Skin epidermis (tissue), 12 donors: Measurements from ENCODE around the gene LGALS4.

Experiments
- H3K27ac ChIP-seq, 21 experiments: fragments of 200-600 bp; sonication (generic) in 11 of 21; one replicate each; pipeline ENCODE4 v1.5.0; 2020; ENCODE audit warnings: mild to moderate bottlenecking in 3 of 21, inconsistent platforms in 2 of 21, moderate library complexity in 2 of 21
- H3K4me3 ChIP-seq, 7 experiments: fragments of 200-600 bp; sonication (generic) in 2 of 7; one replicate each; pipeline ENCODE4 v1.5.0; 2020; ENCODE audit warnings: inconsistent platforms in 2 of 7, mild to moderate bottlenecking in 2 of 7, moderate library complexity in 1 of 7

Gene LGALS4

GRCh38 chr19:38844093-38844686 is 31.4 kb upstream of the LGALS4 start:
- H3K27ac ChIP-seq = peak overlapping the region in 4 of 21 experiments; percentile 8 to 33 (median 10)

DNA sequence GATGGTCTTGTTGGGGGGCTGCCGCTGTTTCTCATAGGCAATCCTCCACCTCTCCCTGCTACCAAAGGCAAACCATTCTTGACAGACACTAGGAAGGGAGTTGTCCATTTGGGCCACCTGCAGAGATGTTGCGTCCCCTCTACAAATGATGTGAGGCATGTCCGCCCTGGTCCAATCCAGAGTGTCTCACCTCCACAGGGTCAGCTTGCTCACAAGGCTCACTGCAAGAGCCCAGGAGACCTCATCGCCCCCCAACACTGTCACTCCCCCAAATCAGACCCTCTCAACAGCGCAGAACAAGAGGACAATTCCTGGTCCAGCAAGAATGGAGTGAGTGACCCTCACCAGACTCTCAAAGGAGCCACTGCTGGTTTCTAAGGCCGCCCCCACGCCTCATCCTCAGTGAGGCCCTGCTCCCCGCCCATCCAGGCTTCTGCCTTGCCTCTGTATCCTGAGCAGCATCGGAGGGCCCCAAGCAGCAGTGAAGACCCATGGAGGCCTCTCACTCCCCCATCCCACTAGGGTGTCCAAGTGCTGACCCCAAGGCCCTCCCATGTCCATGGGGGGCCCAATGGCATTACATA is 30.5 kb upstream of the LGALS4 start:
- no peak overlapping the region for H3K4me3 ChIP-seq
- peak overlapping the region in 7 of 21 experiments; percentile 8 to 66 (median 53) for H3K27ac ChIP-seq

More at GRCh38 chr19:38844093-38844686, 31.4 kb upstream of the LGALS4 start:
- H3K4me3 ChIP-seq = no peak overlapping the region

DNA sequence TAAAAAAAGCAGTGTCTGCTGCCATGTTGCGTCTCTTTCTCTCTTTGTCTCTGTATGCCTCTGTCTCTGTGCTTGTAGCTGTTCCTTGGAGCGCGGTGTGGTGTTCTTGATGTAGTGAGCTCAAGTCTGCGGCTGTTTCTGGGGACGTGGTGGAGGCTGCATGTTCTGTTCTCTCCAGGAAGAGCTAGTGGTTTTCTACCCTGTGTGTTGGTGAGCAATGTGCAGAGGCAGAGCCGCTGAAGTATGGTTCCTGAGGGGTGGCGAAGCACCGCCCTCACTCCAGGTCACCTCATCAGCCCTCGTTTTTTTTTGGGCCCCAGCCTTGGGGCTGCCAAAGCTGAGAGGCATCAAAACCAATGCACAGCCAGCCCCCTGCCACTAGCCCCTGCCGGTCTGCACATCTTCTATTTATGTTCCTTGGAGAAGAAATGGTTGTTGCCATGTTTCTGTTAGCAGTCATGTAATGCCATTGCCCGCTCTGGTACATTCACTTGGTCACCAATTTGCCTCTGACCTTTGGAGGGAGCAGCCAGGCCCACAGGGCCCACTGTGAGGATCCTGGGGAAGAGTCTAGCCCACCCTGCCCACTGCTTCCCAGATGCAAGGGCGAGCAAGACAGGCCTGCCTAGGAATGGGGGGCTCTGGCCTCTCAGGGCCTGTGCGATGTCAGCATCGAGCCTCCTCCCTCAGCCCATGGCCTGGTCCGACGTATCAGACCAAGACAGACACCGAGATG is 29.9 kb upstream of the LGALS4 start:
- H3K4me3 ChIP-seq = no peak overlapping the region
- H3K27ac ChIP-seq = peak overlapping the region in 8 of 21 experiments; percentile 6 to 66 (median 56)

GRCh38 chr19:38841787-38842438 is 29.2 kb upstream of the LGALS4 start:
- peak overlapping the region in 9 of 21 experiments; percentile 8 to 64 (median 24) for H3K27ac ChIP-seq
- H3K4me3 ChIP-seq = no peak overlapping the region

- Histone ChIP-seq H3K4me3 (no peak overlapping the region), H3K27ac (peak overlapping the region in 9 of 21 experiments; percentile 8 to 73 (median 52))
Observed at GRCh38 chr19:38841180-38841766, 28.5 kb upstream of the LGALS4 start.

DNA sequence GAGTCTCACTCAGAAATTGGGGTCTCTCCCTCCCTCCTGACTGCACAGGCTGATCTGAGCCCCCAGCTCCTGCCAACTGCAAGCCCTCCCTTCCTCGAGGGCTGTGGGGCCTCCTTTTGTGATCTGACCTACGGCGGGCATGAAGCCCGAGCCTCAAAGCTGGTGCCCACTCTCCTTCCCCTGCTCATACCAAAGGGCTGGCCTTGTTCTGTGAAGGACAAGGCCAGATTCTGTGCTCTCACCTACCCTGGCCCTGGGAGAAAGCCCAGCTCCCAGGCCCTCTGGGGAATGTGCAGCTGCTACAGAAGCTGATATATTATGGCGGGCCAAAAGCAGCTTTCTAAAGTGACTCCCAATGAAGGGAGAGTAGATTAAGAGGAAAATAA is 27.8 kb upstream of the LGALS4 start:
- no peak overlapping the region for H3K4me3 ChIP-seq
- H3K27ac ChIP-seq = peak overlapping the region in 10 of 21 experiments; percentile 8 to 85 (median 62)

- Histone ChIP-seq H3K27ac (peak overlapping the region in 17 of 21 experiments; percentile 15 to 86 (median 68)), H3K4me3 (no peak overlapping the region)
Observed at GRCh38 chr19:38839816-38840582, 27.3 kb upstream of the LGALS4 start.

- no peak overlapping the region for H3K4me3 ChIP-seq
- peak overlapping the region in 19 of 21 experiments; percentile 6 to 86 (median 68) for H3K27ac ChIP-seq
Observed at GRCh38 chr19:38838986-38839761, 26.4 kb upstream of the LGALS4 start.

DNA sequence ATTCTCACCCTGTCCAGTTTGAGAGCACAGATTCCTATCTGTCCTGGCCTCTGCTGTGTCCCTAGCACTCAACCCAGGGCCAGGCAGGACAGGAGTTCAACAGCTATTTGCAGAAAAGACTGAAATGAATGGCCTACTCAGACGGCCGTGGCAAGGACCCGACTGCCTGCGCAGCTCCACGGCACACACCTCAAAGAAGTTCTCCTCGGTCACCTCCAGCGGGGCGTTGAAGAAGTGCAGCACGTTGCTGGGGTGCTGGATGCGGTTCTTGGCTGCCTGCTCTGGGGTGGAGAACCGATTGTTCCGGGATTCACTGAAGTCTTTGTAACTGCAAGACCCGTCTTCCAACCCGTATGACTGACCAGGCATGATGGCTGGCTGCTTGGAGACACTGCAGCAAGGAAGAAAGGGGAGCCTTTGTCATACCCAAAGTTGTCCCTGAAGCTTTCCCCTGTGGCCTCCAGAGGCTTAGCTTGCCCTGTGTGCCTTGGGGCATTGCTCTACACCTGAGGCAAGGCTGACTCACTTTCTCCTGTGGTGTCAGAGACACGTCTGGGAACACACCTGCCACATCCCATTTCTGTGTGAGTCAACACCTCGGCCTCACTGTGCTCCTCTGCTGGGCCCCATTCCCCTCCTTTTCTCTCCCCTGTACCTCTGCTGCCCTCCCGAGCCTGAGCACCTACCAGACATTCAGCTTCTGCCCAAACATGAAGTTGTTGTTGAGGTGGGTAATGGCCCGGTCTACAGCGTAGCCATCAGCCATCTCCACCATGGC is 25.7 kb upstream of the LGALS4 start:
- peak overlapping the region in 20 of 21 experiments; percentile 6 to 86 (median 70) for H3K27ac ChIP-seq

GRCh38 chr19:38837656-38838121 is 24.9 kb upstream of the LGALS4 start:
- Histone ChIP-seq H3K27ac (peak overlapping the region in 20 of 21 experiments; percentile 6 to 86 (median 70)), H3K4me3 (peak overlapping the region in 1 of 7 experiments; percentile 7)

More for the DNA sequence above, 25.7 kb upstream of the LGALS4 start:
- peak overlapping the region in 1 of 7 experiments; percentile 7 for H3K4me3 ChIP-seq

DNA sequence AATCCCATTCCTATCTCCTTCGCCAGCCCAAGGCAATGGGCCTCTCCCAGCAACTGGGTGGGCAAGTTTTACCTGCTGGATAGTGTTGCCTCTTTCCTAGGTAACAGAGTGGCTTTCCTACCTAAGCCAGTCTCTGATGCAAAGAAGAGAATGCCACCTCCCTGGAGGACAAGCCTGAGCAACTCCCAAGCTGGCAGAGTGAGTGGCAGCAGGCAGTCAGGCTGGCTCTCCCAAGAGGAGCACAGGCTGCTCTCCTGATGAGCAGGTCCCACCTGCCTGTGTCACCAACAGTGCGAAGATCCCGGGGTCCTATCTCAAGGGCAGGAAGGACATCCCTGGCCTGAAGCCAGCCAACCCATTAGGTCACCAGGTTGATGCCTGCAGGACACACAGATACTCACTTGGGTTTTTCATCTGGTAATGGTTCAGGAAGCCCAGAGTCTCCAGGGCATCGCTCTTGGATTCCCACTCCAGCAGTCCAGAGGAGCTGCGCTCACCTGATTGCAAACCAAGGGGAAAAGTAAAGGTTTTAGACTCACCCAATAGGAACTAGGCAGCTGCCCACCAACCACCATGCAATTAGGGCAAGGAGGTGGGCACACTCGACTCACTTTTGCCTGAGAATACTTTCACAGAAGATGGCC is 24.4 kb upstream of the LGALS4 start:
- no peak overlapping the region for H3K4me3 ChIP-seq
- H3K27ac ChIP-seq = peak overlapping the region in 19 of 21 experiments; percentile 6 to 86 (median 70)

- peak overlapping the region in 15 of 21 experiments; percentile 24 to 86 (median 70) for H3K27ac ChIP-seq
Observed at GRCh38 chr19:38836159-38836982, 23.6 kb upstream of the LGALS4 start.

GRCh38 chr19:38834590-38834989 is 21.8 kb upstream of the LGALS4 start:
- peak overlapping the region in 2 of 21 experiments; percentile 16 to 31 for H3K27ac ChIP-seq

More at GRCh38 chr19:38836159-38836982, 23.6 kb upstream of the LGALS4 start:
- H3K4me3 ChIP-seq = no peak overlapping the region

GRCh38 chr19:38834104-38834490 is 21.4 kb upstream of the LGALS4 start:
- Histone ChIP-seq H3K4me3 (no peak overlapping the region), H3K27ac (peak overlapping the region in 1 of 21 experiments; percentile 31)

More at GRCh38 chr19:38834590-38834989, 21.8 kb upstream of the LGALS4 start:
- no peak overlapping the region for H3K4me3 ChIP-seq

DNA sequence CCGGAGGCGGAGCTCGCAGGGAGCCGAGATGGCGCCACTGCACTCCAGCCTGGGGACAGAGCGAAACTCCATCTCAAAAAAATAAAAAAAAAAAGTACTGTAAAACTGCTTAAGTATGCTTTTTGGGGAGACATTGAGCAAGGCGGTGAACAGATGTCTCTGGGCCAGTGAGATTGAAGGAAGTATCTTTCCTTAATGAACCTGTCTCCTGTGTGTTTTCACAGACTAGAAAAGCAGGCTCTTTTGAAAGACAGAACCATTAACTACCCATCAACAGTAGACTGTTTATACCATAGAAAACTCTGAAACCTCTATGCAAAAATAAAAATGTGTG is 20.3 kb upstream of the LGALS4 start:
- no peak overlapping the region for H3K4me3 ChIP-seq
- H3K27ac ChIP-seq = peak overlapping the region in 7 of 21 experiments; percentile 8 to 86 (median 77)

- H3K4me3 ChIP-seq = peak overlapping the region; percentile 51 to 82 (median 63)
- peak overlapping the region; percentile 74 to 95 (median 89) for H3K27ac ChIP-seq
Observed at GRCh38 chr19:38831142-38831605, 18.4 kb upstream of the LGALS4 start.
